GM21717 (cell line): Measurements from ENCODE around the gene CCDC141.
"Not testable (repeated sequence)": the region's sequence is repeated elsewhere in the genome, so short reads cannot be mapped to it uniquely, and the experiment has no call there.

ENCODE experiments used
- ATAC-seq: cut with Tn5 transposase; IDR thresholded peaks from one replicate; pipeline ENCODE4 v1.9.1; 2021; ENCODE audit warnings: mild to moderate bottlenecking, moderate library complexity; ENCODE audit not compliant: unreplicated experiment

CCDC141 gene, protein sequence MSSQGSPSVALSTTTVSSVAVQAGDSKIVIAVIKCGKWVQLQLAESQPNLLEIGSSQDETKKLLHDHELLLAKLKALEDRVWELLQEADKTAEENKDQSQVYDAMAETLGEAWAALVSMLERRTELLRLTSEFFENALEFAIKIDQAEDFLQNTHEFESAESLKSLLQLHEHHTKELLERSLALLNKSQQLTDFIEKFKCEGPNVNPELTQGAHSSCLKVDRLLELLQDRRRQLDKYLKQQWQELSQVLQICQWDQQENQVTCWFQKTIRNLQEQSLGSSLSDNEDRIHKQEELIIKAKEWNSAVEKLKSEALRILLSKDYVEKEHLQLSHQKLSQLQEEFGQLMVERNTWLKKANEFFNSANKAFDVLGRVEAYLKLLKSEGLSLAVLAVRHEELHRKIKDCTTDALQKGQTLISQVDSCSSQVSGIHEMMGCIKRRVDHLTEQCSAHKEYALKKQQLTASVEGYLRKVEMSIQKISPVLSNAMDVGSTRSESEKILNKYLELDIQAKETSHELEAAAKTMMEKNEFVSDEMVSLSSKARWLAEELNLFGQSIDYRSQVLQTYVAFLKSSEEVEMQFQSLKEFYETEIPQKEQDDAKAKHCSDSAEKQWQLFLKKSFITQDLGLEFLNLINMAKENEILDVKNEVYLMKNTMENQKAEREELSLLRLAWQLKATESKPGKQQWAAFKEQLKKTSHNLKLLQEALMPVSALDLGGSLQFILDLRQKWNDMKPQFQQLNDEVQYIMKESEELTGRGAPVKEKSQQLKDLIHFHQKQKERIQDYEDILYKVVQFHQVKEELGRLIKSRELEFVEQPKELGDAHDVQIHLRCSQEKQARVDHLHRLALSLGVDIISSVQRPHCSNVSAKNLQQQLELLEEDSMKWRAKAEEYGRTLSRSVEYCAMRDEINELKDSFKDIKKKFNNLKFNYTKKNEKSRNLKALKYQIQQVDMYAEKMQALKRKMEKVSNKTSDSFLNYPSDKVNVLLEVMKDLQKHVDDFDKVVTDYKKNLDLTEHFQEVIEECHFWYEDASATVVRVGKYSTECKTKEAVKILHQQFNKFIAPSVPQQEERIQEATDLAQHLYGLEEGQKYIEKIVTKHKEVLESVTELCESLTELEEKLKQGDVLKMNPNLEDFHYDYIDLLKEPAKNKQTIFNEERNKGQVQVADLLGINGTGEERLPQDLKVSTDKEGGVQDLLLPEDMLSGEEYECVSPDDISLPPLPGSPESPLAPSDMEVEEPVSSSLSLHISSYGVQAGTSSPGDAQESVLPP (N-terminal part only)

DNA sequence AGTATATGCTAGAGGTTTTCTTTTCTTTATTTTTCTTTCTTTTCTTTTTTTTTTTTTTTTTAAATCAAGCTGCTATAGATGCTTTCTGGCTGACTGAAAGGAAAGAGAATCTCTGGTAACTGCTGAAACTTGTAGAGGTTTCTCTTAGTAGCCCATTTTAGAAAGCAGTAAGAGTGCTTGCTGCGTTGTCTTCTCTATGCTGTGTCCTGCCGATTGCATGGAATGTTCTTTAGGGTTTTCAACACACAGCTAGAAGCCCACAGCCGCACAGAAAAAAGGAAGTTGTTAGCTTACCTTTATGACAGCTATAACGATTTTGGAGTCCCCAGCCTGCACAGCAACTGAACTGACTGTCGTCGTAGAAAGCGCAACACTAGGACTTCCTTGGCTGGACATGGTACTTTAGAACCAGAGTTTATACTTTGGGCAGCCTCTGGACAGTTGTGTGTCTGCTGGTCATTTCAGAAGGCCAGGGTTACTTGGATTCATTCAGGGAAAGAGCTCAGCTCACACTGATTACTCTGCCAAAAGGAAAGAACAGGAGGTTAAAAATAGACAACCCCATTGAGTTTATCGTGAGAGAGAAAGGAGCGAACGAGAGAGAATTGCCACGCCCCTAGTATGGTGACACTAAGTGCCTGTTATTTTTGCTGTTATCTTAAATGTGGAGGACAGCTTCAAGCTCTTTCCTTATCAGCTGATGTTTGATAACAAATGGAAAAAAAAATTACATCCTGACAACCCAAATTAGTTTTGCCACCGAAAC lies at the start of gene CCDC141:
CCDC141 (minus strand) TSS at position 592 of the 766 bp plus-strand sequence; CDS start at position 396, 196 bp downstream.
- ATAC-seq: peak; percentile 66

DNA sequence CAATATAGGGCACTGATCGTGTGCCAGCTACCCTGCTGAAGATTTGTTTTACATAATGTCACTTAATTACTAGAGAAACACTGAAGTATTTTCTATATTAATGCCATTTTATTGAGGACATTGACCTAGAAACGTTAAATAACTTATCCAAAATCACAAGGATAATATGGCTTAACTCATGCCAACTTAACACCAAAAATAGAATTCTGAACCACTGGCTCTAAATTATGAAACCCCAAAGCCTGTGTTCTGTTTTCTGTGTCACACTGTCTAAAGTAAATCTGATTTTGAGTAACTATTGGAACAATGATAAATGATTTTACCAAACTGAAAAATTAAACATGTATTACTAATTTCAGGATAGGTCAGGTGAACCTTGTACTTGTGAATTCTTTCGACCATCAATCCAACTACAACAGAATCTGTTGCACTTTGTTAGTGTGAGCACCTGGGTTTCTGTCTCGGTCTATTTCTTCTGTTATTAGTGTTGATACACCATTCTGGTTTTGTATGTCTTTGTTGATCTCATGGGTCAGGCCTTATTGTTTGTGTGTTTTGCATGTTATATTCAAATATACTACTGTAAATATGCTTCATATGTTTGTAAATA lies 48.2 kb upstream of the CCDC141 start:
- ATAC-seq: no peak

DNA sequence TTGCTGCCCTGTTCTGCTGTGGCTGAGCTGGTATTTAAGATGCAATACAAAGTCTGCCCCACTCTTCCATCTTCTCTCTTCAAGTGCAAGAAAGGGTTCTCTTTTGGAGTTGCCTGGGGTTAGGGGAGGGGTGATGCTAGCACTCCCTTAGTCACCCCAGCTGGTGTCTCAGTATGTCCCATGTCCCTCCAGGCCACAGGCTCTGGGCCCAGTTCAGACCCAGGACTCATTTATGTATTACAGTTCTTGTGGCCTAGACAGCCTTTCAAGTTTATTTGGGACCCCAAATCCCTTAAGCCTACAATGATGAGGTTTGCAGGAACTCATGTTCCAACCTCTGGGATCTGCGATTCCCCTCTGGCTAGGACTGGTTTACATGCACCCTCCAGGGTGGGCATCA lies 47.2 kb upstream of the CCDC141 start:
- no peak for ATAC-seq

DNA sequence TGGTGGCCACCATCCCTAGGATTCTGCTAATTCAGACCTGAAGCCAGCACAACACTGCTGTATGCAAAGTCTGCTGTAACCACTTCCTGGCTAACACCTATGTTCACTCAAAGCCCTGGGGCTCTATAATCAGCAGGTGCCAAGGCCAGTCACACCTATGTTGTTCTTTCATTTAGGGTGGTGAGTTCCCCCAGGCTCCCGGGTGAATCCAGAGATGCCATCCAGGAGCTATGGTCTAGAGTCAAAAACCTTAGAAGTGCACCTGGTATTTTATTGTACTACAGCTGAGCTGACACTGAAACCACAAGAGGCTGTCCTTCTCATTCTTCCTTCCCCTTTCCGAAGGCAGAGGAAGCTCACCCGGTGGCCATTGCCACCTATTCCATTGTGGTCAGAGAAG lies 46.2 kb upstream of the CCDC141 start:
- peak; percentile 99 for ATAC-seq

DNA sequence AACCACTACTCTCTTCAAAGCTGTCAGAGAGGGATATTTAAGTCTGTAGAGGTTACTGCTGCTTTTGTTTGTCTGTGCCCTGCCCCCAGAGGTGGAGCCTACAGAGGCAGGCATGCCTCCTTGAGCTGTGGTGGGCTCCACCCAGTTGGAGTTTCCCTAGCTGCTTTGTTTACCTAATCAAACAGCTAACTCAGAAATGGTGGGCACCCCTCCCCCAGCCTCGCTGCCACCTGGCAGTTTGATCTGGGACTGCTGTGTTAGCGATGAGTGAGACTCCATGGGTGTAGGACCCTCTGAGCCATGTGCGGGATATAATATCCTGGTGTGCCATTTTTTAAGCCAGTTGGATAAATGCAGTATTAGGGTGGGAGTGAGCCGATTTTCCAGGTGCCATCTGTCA lies 43.0 kb upstream of the CCDC141 start:
- ATAC-seq: not testable (repeated sequence)

DNA sequence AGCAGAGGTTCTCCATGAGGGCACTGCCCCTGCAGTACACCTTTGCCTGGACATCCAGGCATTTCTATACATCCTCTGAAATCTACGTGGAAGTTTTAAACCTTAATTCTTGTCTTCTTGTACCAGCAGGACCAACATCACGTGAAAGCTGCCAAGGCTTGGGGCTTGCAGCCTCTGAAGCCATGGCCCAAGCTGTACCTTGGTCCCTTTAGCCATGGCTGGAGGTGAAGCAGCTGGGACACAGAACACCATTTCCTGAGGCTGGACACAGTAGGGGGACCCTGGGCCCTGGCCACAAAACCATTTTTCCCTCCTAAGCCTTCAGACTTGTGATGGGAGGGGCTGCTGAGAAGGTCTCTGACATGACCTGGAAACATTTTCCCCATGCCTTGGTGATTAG lies 32.8 kb upstream of the CCDC141 start:
- no peak for ATAC-seq

DNA sequence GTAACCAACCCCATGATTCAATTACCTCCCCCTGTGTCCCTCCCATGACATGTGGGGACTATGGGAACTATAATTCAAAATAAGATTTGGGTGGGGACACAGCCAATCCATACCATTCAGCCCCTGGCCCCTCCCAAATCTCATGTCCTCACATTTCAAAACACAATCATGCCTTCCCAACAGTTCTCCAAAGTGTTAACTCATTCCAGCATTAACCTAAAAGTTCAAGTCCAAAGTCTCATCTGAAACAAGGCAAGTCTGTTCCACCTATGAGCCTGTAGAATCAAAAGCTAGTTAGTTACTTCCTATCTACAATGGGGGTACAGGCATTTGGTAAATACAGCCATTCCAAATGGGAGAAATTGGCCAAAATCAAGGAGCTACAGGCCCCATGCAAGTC lies 32.0 kb upstream of the CCDC141 start:
- ATAC-seq: no peak

DNA sequence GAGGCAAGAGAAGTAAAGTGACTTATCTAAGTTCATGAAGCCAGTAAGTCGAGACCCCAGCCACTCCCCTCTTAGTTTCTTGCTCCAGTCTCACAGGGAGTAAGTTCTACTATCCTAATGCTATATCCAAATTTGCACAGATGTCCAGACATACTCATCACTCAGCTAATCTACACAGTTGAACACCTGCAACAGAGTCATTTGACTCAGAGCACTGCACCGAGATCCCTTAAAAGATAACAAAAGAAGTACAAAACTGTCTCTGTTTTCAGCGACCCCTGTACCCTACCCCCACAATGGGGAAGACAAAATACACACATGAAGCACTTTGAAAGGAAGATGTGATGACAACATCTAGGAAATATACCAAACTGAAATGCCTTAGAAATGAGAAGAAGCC lies 22.6 kb upstream of the CCDC141 start:
- ATAC-seq: no peak

DNA sequence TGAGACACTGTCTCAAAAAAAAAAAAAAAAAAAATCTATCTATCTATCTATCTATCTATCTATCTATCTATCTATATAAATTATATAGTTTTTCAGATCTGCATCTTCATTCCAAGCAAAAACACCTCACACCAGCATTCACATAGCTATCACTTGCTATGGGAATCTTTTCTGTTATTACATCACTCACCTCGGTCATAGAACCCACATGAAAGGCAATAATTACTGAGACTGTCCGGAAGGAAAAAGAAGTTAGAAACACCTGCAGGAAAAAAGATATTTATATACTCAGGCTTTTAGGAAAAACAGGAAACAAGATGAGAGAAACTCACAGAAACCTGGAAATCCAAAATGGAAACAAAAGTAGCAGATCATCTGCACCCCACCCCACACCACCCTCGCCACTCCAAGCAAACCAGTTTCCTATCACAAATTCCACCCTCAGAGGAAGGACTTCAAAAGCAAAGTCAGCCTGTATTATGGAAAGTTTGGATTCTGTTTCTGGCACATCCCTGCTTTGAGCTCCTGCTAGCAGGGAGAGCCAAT lies 21.9 kb upstream of the CCDC141 start:
- ATAC-seq: no peak

DNA sequence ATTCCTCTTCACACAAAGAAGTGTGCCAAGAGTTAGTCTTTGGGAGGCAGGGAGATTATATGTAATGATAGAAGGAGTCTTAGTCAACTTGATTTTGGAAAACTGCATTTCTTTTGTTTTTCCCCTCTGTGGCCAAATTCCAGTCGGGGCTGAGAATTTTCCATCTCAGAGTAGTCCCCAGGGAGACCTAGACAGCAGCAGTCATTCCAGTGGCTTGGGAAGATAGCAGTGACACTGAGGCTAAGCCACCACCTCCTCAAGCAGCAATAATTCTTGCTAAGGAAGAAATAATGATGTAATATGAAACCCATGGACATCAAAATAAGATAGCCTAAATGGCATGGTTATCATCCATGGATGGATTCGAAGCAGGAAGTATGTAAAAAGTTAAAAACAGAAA lies 21.0 kb upstream of the CCDC141 start:
- ATAC-seq: no peak

DNA sequence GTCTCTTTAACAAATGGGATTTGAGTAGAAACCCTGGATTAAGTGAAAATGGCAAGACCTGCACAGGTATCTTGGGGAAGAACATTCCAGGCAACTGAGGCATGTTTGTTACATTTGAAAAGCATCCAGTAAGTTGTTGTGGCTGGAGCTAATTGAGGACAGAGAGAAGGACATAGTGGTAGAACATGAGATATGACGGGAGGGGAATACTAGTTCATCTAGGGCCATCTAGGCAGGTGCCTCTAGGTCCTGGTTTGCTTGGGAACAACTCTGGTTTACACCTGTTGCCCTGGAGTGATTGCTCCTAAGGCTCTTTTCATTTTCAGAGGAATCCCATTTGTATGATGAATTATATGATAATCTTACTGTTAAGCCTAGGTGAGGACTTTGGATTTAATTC lies 19.7 kb upstream of the CCDC141 start:
- no peak for ATAC-seq

DNA sequence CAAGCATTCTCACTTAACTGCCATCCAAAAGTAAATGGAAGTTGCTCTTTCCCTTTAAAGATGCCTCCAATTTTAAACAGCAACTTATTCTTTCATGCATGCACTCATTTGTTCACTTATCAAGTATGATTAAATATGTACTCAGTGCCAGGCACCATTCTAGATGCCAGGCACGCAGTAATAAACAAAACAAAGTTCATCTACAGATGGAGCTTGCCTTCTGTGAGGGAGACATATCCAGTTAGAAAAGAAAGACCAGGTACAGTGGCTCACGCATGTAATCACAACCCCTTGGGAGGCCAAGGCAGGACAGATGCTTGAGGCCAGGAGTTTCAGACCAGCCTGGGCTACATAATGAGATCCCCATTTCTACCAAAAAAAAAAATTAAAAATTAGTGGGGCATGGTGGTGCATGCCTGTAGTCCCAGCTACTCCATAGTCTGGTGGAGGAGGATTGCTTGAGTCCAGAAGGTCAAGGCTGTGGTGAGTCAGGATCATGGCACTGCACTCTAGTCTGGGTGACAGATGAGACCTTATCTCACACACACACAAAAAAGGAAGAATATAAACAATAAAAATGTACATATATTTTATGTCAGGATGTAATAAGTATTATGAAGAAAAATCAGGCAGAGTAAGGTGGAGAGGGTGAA lies 19.2 kb upstream of the CCDC141 start:
- no peak for ATAC-seq

DNA sequence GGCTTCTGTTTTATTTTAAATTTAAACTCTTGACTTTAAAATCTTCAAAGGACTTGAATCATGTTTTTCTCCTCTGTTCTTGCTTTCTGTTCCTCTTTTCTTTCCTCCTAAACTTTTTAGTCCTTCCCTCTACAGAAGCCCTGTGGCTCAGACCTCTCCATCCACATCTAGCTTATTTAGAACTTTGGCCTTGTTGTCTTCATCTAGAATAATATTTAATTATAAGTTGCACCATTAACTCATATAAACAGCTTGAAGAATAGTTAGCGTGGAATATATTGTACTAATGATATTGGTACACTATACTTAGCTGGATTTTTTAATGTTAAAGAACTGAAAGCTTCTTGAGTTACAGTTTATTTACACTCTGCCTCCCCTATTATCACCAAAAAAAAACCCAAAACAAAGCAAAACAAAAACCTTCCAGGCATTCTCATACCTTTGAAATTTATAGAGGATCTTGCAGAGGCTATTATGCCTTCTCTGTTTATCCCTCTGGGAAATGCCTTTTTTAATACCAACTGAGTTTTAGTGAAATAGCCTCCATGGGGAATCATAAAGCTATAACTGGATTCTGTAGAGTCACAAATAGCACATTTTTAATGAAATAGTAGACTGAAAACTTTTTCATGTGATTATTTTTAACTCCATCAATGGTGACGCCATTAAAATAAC lies 9.2 kb upstream of the CCDC141 start:
- peak; percentile 98 for ATAC-seq

DNA sequence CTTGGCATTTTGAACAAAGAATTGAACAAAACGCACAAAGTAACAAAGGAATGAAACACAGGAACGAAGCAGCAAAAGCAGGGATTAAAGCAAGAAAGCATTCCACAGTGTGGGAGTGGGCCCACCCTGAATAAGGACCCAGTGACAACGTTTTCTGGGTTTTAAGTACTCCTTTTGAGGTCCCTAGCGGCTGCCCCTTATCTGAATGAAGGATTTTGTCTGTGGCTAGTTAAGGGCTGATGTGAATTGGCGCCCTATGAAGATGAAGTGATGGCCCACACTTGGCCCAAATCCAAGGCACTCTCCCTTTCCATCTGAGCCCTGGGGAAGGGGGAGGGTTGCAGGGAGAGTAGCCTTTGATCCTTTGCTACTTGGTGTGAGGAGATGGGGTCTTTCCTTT lies 7.8 kb upstream of the CCDC141 start:
- no peak for ATAC-seq

DNA sequence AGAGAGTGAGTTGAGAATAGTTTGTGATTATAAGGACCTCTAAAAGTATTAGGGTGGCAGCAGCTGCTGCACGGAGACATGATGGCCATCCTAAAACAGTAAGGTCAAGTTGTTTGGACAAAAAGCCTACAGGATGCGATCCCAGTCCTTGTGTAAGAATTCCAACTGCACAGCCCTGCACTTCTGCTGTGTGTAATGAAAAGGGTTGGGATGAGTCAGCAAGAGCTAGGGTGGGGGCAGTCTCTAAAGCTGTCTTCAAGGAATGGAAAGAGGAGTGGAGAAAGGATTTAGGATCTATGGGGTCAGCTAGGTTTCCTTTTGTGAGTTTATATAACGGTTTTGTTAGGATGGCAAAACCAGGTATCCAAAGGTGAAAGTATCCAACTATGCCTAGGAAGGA lies 3.6 kb upstream of the CCDC141 start:
- not testable (repeated sequence) for ATAC-seq

DNA sequence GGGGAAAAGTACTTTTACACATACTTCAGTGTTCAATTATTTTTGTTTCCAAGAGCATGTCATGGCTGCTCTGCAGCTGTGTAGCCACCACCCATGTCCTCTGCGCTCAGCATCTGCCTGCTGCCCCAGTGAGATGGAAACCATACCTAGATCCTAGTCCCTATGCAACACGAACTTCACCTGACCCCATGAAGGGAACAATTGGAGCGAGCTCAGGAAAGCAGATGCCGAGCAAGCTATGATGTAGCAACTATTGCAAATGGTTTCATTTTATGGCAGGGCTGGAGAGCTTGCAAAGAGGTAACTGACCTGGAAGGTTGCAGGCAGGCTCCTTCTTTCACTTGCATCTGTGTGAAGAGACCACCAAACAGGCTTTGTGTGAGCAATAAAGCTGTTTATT lies 1.3 kb upstream of the CCDC141 start:
- ATAC-seq: no peak

DNA sequence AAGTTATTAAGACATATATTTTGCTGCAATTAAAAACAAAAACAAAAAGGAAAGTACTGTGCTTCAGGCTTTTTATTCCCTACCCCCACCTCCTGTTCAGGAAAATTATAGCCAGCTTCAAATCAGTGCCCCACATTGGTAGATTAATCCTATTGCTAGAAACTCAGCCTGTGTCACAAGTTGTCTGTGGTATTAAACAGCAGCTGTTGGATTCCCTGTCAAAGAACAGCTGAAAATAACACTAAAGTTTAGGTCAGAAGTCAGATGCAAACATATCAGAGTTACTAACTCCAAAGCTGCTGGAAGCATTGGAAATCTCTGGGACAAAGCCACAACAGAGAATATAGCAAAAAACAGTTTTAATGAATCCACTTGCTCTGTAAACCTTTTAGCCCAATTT lies 818 bp upstream of the CCDC141 start:
- no peak for ATAC-seq

DNA sequence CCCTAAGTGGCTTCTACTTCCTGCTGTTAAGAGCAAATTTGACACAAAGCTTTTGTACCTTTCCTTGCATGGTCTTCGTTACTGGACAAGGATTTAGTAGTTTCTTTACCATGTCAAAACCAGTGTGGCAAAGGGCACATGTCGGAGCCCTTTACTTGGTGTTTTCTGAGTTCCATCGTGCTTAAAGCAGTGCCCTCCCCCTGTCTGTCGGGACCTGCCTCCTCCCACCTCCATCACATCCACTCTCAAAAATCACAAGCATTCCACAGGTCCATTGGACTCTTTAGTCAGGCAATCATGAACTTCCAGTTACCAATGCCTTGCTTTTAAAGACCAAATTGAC lies 763 bp downstream of the CCDC141 start:
- peak; percentile 54 for ATAC-seq

DNA sequence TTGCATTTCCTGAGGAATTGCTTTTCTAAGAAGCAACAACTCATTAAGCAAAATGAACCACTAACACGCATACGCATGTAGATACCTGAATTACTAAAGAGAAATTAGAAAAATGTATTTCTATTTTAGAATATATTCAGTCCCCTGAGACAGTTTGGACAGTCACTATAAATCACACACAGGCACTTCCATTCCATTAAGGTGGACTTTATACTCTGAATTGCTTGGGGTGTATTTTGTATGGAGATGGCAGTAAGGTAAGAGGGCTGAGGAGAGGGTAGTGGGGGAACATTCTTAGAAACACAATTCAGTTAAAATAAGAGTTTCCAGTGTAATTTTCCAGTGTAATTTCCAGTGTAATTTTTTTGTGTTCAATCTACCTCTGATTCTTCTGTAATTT lies 1.8 kb downstream of the CCDC141 start:
- ATAC-seq: no peak
